ENCODE data around the gene PPIL6.

- TF ChIP-seq TAF1 (IDR thresholded peaks at IDR 0.05; ENCODE audit: low read depth, low read length) (no peak), POLR2AphosphoS5 (IDR thresholded peaks at IDR 0.05; ENCODE audit: low read depth, low read length) (no peak), POLR2A (IDR thresholded peaks at IDR 0.05; ENCODE audit: low read depth, low read length) (no peak), SPI1 (IDR thresholded peaks at IDR 0.05; ENCODE audit: low read depth, low read length) (no peak), POU2F2 (IDR thresholded peaks at IDR 0.05; ENCODE audit: low read depth, low read length) (no peak)
These were observed 27.3 kb upstream of the PPIL6 start for GRCh38 chr6:109467696-109468095.

All from GM12891 (cell line).